Activated CD4-positive, CD25-positive, alpha-beta regulatory T cell treated with anti-CD3 and anti-CD28 coated beads, Interleukin-2, amount 50 U/mL, for 24 hours (primary cell): ENCODE data around the gene PNN.
A peak's percentile ranks its signal among the peaks of the same experiment; 100 is the strongest.
"Not testable (repeated sequence)": the region's sequence is repeated elsewhere in the genome, so short reads cannot be mapped to it uniquely, and the experiment has no call there.

Experiments used
- ATAC-seq, 2 donors: fragments of 150-1000 bp; cut with Tn5 transposase; one replicate each; pipeline ENCODE4 v1.10.0; 2021; ENCODE audit warnings: mild to moderate bottlenecking in 1 of 2, moderate library complexity in 1 of 2

Gene PNN

DNA sequence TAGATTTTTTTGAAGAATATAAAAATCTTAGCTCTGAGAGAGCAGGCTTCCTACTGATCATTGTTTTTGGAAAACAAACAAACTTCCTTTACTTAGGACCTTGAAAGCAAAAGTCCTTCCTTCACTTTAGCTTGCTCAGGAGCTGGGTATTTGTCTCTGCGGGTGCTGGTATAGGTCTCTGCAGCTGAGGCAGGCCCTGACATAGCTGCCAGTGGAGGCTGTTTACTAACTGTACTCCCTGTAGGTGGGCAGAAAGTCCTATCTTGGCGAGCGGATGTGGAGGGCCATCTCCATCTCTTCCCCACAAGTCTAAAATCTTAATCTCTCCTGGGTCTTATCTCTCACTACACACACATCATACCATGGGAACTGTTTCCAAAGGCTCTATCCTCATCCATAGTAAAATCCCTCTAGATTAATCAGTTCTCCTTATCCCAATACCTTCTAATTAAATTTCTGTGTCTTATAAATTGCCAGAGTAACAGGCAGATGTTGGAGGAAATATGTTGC lies 54.6 kb downstream of the PNN start:
- no peak for ATAC-seq

DNA sequence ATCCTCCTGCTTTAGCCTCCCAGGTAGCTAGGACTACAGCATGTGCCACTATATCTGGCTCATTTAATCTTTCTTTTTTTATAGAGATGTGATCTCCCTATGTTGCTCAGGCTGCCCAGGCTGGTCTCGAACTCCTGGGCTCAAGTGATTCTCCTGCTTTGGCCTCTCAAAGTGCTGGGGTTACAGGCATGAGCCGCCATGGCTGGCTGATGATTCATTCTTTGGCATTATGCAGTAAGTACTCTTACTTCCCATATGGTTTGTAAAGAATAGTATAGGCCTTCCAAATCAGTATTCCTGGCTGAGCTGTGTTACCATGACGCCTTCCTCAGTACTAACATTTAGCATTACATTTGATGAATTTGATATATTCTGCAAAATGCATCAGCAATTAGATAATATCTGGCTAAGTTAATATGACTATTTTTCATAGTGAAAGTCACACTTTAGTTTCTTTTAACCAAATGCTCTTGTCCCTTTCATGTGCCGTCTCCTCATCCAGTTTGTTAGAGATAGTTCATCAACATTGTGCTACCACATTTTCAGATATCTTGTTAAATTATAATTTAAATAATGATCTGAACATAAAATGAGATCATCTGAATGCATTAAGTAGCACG lies 55.5 kb downstream of the PNN start:
- ATAC-seq = peak in 1 of 2 donors; percentile 15

DNA sequence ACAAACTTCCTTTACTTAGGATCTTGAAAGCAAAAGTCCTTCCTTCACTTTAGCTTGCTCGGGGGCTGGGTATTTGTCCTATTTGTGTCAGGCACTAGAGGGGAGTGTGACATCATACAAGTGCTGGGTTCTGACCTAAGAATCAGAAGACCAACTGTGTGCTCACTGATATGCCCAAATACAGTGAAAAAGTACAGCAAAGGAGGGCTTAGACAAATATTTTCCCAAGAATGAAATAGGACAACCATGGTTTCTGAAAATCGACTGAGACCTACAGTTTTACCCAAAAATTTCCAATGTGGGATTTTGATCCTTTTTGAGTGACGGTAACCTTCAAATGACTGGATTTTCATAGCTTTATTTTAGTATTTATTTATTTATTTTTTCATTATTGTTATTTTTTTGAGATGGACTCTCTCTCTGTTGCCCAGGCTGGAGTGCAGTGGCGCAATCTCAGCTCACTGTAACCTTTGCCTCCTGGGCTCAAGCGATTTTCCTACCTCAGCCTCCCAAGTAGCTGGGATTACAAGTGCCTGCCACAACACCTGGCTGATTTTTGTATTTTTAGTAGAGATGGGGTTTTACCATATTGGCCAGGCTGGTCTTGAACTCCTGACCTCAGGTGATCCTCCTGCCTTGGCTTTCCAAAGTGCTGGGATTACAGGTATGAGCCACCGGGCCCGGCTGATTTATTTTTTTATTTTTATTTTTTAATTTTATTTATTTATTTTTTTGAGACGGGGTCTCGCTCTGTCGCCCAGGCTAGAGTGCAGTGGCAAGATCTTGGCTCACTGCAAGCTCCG lies 56.9 kb downstream of the PNN start:
- not testable (repeated sequence) for ATAC-seq
